Activated CD4-positive, alpha-beta memory T cell treated with anti-CD3 and anti-CD28 coated beads, Interleukin-2, amount 10 ng/mL, durations not matched to agents 7 days and 5 days (primary cell): Measurements from ENCODE around the gene ACP7. TPM values are rescaled to one million over a fixed set of nuclear protein-coding genes. Genes with fewer than 3 reads are reported as not detected.

Source experiments
- CTCF ChIA-PET: fragments of 350-600 bp; sonication (Branson Sonifier 250); formaldehyde crosslinking; loops from one replicate; lab custom pipeline; 2021; ENCODE audit warnings: antibody characterized with exemption, inconsistent platforms; lab: Charles Lee
- POLR2A ChIA-PET: fragments of 350-600 bp; sonication (Branson Sonifier 250); formaldehyde crosslinking; loops from one replicate; lab custom pipeline; 2021; ENCODE audit warnings: antibody characterized with exemption; lab: Charles Lee
- DNase-seq: peaks from one replicate; pipeline ENCODE4 v3.0.0-alpha.2; 2020
- H3K27ac Mint-ChIP-seq: one replicate; pipeline ENCODE4 v1.8.0; 2021; ENCODE audit warnings: mild to moderate bottlenecking, mixed read lengths
- H3K27me3 Mint-ChIP-seq: one replicate; pipeline ENCODE4 v1.8.0; 2021; ENCODE audit warnings: mixed read lengths
- H3K36me3 Mint-ChIP-seq: one replicate; pipeline ENCODE4 v1.8.0; 2021; ENCODE audit warnings: low read depth, mixed read lengths
- H3K4me1 Mint-ChIP-seq: one replicate; pipeline ENCODE4 v1.8.0; 2021; ENCODE audit warnings: mixed read lengths
- H3K4me3 Mint-ChIP-seq: one replicate; pipeline ENCODE4 v1.8.0; 2021; ENCODE audit warnings: mild to moderate bottlenecking, mixed read lengths
- H3K9me3 Mint-ChIP-seq: one replicate; pipeline ENCODE4 v1.8.0; 2021; ENCODE audit warnings: mixed read lengths
- total RNA-seq, 2 experiments: library from RNA; stranded (reverse); gene quantifications; one replicate each; pipeline ENCODE4 v1.2.3, GENCODE V29; 2021

ACP7 gene
- not detected for total RNA-seq

- peak; percentile 18 for DNase-seq
- ChIA-PET CTCF (interaction anchor here (0.5 to 1.5 kb wide), 3 partner anchors 10 to 571 kb away, joined by 3 to 8 read pairs (median 4); no protein-coding TSS in a partner anchor), POLR2A (interaction anchor here (1.1 kb wide), 1 partner anchor 10 kb away, joined by 7 read pairs; no protein-coding TSS in a partner anchor)
- H3K4me3 Mint-ChIP-seq, result no peak within 1 kb of the TSS
- no peaks in the 10 kb centered on the region for H3K9me3 Mint-ChIP-seq
- no peak within 1 kb of the TSS for H3K27ac Mint-ChIP-seq
- H3K27me3 Mint-ChIP-seq, result peaks cover 46% of the 10 kb centered on the region
- H3K36me3 Mint-ChIP-seq, result no peaks in the 10 kb centered on the region
- H3K4me1 Mint-ChIP-seq, result peaks cover 17% of the 10 kb centered on the region
These were observed at the start of gene ACP7 for GRCh38 chr19:39083983-39084731. Gene ACP7, plus strand, starts transcription at chr19:39084368. Its CDS starts 902 bp downstream, at chr19:39085270.

GRCh38 chr19:39036581-39036980, 47.6 kb upstream of the ACP7 start:
- H3K9me3 Mint-ChIP-seq, result no peaks in the 10 kb centered on the region
- H3K4me1 Mint-ChIP-seq, result peaks cover 3% of the 10 kb centered on the region
- peaks cover 26% of the 10 kb centered on the region for H3K27me3 Mint-ChIP-seq
- ChIA-PET CTCF (interaction anchor here (1.7 kb wide), 1 partner anchor 14 kb away, joined by 4 read pairs; no protein-coding TSS in a partner anchor), POLR2A (no interaction called here)
- DNase-seq, result no peak
- no peak overlapping the region for H3K4me3 Mint-ChIP-seq
- H3K36me3 Mint-ChIP-seq, result no peaks in the 10 kb centered on the region
- H3K27ac Mint-ChIP-seq, result no peak overlapping the region

GRCh38 chr19:39037194-39037593, 47.0 kb upstream of the ACP7 start:
- H3K27ac Mint-ChIP-seq, result no peak overlapping the region
- ChIA-PET CTCF (interaction anchor here (1.7 kb wide), 1 partner anchor 14 kb away, joined by 4 read pairs; no protein-coding TSS in a partner anchor), POLR2A (no interaction called here)
- no peak overlapping the region for H3K4me3 Mint-ChIP-seq
- H3K4me1 Mint-ChIP-seq, result peaks cover 3% of the 10 kb centered on the region
- peaks cover 25% of the 10 kb centered on the region for H3K27me3 Mint-ChIP-seq
- H3K36me3 Mint-ChIP-seq, result no peaks in the 10 kb centered on the region
- no peak for DNase-seq
- no peaks in the 10 kb centered on the region for H3K9me3 Mint-ChIP-seq

GRCh38 chr19:39038098-39038497, 46.1 kb upstream of the ACP7 start:
- Mint-ChIP-seq H3K4me1 (no peaks in the 10 kb centered on the region), H3K9me3 (no peaks in the 10 kb centered on the region), H3K4me3 (no peak overlapping the region), H3K27me3 (peaks cover 17% of the 10 kb centered on the region), H3K27ac (no peak overlapping the region), H3K36me3 (no peaks in the 10 kb centered on the region)
- POLR2A ChIA-PET, result no interaction called here
- CTCF ChIA-PET, result interaction anchor here (0.8 kb wide), 1 partner anchor 75 kb away, joined by 3 read pairs; no protein-coding TSS in a partner anchor
- DNase-seq, result no peak

GRCh38 chr19:39045506-39045905, 38.7 kb upstream of the ACP7 start:
- no peaks in the 10 kb centered on the region for H3K9me3 Mint-ChIP-seq
- no peak overlapping the region for H3K27ac Mint-ChIP-seq
- ChIA-PET POLR2A (no interaction called here), CTCF (no interaction called here)
- H3K4me1 Mint-ChIP-seq, result no peaks in the 10 kb centered on the region
- peaks cover 3% of the 10 kb centered on the region for H3K27me3 Mint-ChIP-seq
- DNase-seq, result no peak
- no peak overlapping the region for H3K4me3 Mint-ChIP-seq
- H3K36me3 Mint-ChIP-seq, result no peaks in the 10 kb centered on the region

- CTCF ChIA-PET, result interaction anchor here (0.7 kb wide), 1 partner anchor 49 kb away, joined by 3 read pairs; no protein-coding TSS in a partner anchor
- no peak for DNase-seq
- no peaks in the 10 kb centered on the region for H3K36me3 Mint-ChIP-seq
- H3K27me3 Mint-ChIP-seq, result peaks cover 5% of the 10 kb centered on the region
- H3K9me3 Mint-ChIP-seq, result no peaks in the 10 kb centered on the region
- no peak overlapping the region for H3K27ac Mint-ChIP-seq
- POLR2A ChIA-PET, result no interaction called here
- H3K4me3 Mint-ChIP-seq, result no peak overlapping the region
- no peaks in the 10 kb centered on the region for H3K4me1 Mint-ChIP-seq
These were observed 37.9 kb upstream of the ACP7 start for GRCh38 chr19:39046037-39046821.

GRCh38 chr19:39047073-39047472, 37.1 kb upstream of the ACP7 start:
- no peaks in the 10 kb centered on the region for H3K4me1 Mint-ChIP-seq
- CTCF ChIA-PET, result interaction anchor here (0.7 kb wide), 1 partner anchor 50 kb away, joined by 3 read pairs; no protein-coding TSS in a partner anchor
- DNase-seq, result no peak
- no peak overlapping the region for H3K4me3 Mint-ChIP-seq
- H3K9me3 Mint-ChIP-seq, result no peaks in the 10 kb centered on the region
- peaks cover 5% of the 10 kb centered on the region for H3K27me3 Mint-ChIP-seq
- H3K27ac Mint-ChIP-seq, result no peak overlapping the region
- POLR2A ChIA-PET, result no interaction called here
- no peaks in the 10 kb centered on the region for H3K36me3 Mint-ChIP-seq

- CTCF ChIA-PET, result interaction anchor here (0.5 to 1.3 kb wide), 11 partner anchors 9 to 134 kb away, joined by 3 to 8 read pairs (median 3); partner anchors contain the start of gene PAK4
- Mint-ChIP-seq H3K27me3 (peaks cover 4% of the 10 kb centered on the region), H3K36me3 (no peaks in the 10 kb centered on the region), H3K9me3 (no peaks in the 10 kb centered on the region), H3K27ac (no peak overlapping the region), H3K4me3 (no peak overlapping the region), H3K4me1 (no peaks in the 10 kb centered on the region)
- POLR2A ChIA-PET, result interaction anchor here (1.0 kb wide), 1 partner anchor 21 kb away, joined by 5 read pairs; no protein-coding TSS in a partner anchor
- DNase-seq, result peak; percentile 69
These were observed 31.9 kb upstream of the ACP7 start for GRCh38 chr19:39052243-39052746.

GRCh38 chr19:39052846-39053245, 31.3 kb upstream of the ACP7 start:
- POLR2A ChIA-PET, result interaction anchor here (1.0 kb wide), 1 partner anchor 21 kb away, joined by 5 read pairs; no protein-coding TSS in a partner anchor
- Mint-ChIP-seq H3K36me3 (no peaks in the 10 kb centered on the region), H3K4me3 (no peak overlapping the region), H3K27ac (no peak overlapping the region), H3K4me1 (no peaks in the 10 kb centered on the region), H3K9me3 (peaks cover 3% of the 10 kb centered on the region), H3K27me3 (peaks cover 4% of the 10 kb centered on the region)
- DNase-seq, result no peak
- CTCF ChIA-PET, result interaction anchor here (0.5 to 1.3 kb wide), 6 partner anchors 9 to 72 kb away, joined by 3 to 8 read pairs (median 3); partner anchors contain the start of gene PAK4

GRCh38 chr19:39053276-39054090, 30.7 kb upstream of the ACP7 start:
- POLR2A ChIA-PET, result no interaction called here
- Mint-ChIP-seq H3K4me1 (no peaks in the 10 kb centered on the region), H3K4me3 (no peak overlapping the region), H3K27me3 (peaks cover 4% of the 10 kb centered on the region), H3K27ac (no peak overlapping the region), H3K36me3 (no peaks in the 10 kb centered on the region), H3K9me3 (peaks cover 3% of the 10 kb centered on the region)
- no peak for DNase-seq
- CTCF ChIA-PET, result no interaction called here

GRCh38 chr19:39054091-39054470, 30.1 kb upstream of the ACP7 start:
- Mint-ChIP-seq H3K36me3 (no peaks in the 10 kb centered on the region), H3K9me3 (peaks cover 3% of the 10 kb centered on the region), H3K27ac (no peak overlapping the region), H3K27me3 (peaks cover 4% of the 10 kb centered on the region), H3K4me1 (no peaks in the 10 kb centered on the region), H3K4me3 (no peak overlapping the region)
- no peak for DNase-seq
- CTCF ChIA-PET, result interaction anchor here (0.5 kb wide), 1 partner anchor 55 kb away, joined by 3 read pairs; no protein-coding TSS in a partner anchor
- POLR2A ChIA-PET, result no interaction called here

GRCh38 chr19:39057615-39058014, 26.6 kb upstream of the ACP7 start:
- DNase-seq, result no peak
- Mint-ChIP-seq H3K27me3 (peaks cover 12% of the 10 kb centered on the region), H3K27ac (no peak overlapping the region), H3K36me3 (no peaks in the 10 kb centered on the region), H3K4me1 (peaks cover 11% of the 10 kb centered on the region), H3K9me3 (peaks cover 3% of the 10 kb centered on the region), H3K4me3 (no peak overlapping the region)
- POLR2A ChIA-PET, result no interaction called here
- CTCF ChIA-PET, result no interaction called here
